GM19463 (cell line): Measurements from ENCODE around the gene UBE2QL1.

Experiments
- ATAC-seq: cut with Tn5 transposase; IDR thresholded peaks from one replicate; pipeline ENCODE4 v1.9.1; 2021; ENCODE audit warnings: mild to moderate bottlenecking, moderate library complexity; ENCODE audit not compliant: unreplicated experiment

UBE2QL1 gene

DNA sequence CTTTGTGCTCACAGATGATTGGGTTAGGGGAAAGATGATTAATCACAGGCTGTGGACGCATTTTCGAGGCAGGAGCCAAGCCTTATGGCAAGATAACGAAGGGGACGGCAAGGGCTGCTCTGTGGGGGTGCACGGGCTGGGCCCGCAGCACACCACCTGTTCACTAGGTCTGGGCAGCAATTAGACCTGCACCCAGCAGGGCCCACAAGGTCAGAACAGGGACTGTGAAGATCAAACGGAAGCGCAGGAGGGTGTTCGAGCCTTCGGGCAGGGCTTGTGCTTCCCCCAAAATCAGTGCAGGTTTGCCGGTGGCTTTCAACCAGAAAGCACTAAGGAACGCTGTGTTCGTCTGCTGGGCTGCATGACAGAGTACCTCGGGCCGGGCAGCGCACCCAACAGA, 73.7 kb downstream of the UBE2QL1 start:
- ATAC-seq: no peak

GRCh38 chr5:6522923-6523322, 74.3 kb downstream of the UBE2QL1 start:
- no peak for ATAC-seq

- ATAC-seq: no peak
Measured at GRCh38 chr5:6525422-6525821, 76.8 kb downstream of the UBE2QL1 start.

DNA sequence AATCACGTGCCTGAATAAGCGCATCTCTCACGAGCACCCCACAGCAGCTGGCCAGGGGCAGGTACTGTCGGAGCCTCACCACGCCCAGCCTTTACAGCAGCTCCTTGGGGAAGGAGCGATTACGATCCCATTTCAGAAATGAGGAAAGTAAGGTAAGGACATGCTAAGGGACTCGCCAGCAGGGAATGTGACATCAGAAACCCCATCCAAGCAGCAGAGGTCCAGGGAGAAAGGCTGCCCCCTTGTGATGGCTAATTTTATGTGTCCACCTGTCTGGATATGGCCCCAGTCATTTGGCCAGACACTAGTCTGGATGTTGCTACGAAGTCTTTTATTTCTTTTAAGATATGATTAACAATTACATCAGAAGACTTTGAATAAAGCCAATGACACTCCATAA, 77.3 kb downstream of the UBE2QL1 start:
- ATAC-seq: no peak

GRCh38 chr5:6527749-6528455, 79.2 kb downstream of the UBE2QL1 start:
- ATAC-seq: no peak

DNA sequence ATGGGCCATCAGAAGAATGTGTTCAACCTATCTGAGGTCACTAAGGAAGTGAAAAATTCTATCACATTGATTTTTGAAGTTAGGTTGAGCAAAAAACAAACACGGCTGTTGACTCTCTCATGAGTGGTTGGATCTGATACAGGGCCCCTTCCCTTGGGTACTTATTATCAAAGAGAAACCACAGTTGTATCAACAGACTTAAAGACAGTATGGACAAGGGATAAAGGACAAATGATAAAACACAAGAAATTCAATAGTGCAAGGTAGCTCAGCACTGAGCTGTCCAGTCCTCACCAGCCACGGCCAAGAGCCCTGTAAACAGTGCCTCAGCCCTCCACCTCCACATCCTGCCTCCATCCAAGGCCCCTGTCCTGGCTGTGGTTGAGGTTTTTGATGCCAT, 86.9 kb downstream of the UBE2QL1 start:
- ATAC-seq: no peak

DNA sequence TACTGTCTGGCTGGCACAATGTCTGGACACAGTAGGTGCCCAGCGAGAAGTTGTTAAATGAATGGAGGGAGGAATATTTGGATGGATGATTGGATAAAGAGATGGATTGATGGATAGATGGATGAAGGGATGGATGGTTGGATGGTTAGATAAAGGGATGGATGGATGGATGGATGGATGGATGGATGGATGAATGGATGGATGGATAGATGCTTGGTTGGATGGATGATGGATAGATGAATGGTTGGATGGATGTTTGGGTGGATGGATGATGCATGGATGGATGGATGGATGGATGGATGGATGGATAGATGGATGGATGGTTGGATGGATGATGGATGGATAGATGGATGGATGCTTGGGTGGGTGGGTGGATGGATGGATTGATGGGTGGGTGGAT, 90.4 kb downstream of the UBE2QL1 start:
- ATAC-seq: no peak

- ATAC-seq: no peak
Measured at GRCh38 chr5:6540111-6540827, 91.6 kb downstream of the UBE2QL1 start.

DNA sequence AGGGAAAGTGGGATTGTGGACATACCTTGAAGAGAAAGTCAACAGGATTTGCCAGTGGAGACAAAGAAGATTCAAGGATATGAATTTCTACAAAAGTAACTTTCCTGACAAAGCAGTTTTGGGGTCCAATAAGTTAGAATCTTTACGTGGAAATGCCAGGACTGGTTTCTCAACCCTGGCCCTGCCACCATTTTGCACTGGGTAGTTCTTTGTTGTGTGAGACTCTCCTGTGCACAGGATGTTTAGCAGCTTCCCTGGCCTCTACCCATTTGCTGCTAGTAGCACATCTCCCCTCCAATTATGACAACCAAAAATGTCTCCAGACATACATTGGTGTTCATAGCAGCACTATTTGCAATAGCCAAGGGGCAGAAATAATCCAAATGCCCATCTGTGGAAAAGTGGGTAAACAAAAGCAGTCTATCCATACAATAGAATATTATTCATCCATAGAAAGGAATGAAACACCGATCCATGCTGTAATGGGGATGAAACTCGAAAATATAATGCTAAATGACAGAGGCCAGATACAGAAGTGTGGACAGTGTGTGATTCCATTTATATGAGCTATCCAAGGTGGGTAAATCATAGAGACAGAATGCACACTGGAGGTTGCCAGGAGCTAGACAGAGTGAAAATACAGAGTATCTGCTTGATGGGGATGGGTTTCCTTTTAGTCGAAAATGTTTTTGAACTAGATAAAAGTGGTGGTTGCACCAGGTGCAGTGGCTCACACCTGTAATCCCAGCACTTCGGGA, 92.8 kb downstream of the UBE2QL1 start:
- no peak for ATAC-seq

DNA sequence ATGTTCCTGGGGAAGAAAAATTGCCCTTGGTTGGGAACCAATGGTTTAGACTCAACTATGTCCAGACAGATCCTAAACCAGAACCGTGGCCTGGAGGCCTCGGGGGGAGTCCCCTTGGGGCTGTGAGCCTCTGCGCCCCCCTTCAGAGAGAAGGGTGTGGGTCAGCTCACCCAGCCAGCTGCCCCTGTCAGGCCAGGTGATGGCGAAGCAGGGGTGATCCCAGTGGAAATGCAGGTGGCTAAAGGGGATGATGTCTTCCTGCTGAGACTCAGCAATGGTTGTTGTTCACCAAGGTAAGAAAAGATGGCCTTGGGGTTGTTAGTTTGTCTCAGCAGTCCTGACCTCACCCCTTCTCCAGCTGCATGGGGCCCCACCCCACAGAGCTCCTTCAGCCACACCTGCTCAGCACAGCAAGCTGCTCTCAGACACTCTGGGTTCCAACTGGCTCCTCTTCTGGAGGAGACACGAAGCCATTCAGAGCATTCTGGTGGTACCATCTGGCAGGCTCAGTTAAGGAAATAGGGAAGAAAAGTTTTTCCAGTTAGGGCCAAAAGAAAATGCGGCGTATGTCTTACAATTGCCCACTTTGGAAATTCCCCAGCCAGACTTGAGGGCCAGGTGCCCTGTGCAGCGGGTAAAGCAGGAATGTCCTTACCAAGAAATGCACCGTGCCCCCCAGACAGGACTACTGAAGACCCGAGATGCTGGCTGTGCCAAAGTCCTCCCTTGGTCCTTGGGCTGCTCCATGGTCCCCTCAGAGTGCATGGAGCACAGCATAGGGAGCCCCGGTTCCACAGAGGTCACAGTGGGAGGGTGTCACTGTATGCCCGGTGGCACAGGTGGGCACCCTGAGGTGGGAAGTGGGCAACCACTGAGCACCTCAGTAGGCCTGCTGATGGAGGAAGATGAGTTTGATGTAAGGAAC, 94.0 kb downstream of the UBE2QL1 start:
- no peak for ATAC-seq

DNA sequence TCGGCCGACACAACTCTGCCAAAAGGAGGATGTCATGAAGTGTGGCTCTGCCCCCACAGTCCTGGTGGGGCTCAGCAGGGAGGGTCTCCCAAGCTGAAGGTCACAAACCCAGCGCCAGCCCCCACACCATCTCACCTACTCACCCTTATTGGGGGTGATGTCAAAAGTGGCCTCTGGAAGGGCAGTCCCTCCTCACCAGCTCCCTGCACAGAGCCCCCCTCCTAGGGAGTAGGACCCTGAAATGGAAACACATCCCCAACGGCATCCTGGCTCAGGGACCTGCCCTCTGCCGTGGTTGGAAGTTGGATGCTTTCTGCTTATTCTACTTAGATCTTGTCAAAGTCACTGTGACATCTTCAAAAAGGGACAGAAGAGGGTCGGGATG, 94.7 kb downstream of the UBE2QL1 start:
- no peak for ATAC-seq

GRCh38 chr5:6543830-6544560, 95.3 kb downstream of the UBE2QL1 start:
- no peak for ATAC-seq
